Keratinocyte (primary cell): ENCODE data around the gene STK24.

Experiments used
- EZH2 ChIP-seq: IDR thresholded peaks from one replicate; pipeline ENCODE4 v1.6.1; 2012; ENCODE audit warnings: inconsistent platforms, mild to moderate bottlenecking, low read length, moderate library complexity
- TF ChIP-seq, protein P1 (sequence below), 3 experiments: IDR thresholded peaks in 1 of 3; conservative IDR thresholded peaks in 1 of 3; optimal IDR thresholded peaks in 1 of 3; 2 replicates in 2 of 3; 3 replicates in 1 of 3; pipeline versions ENCODE3 to v1.5.1; 2011; ENCODE audit warnings: low read length in 3 of 3, mild to moderate bottlenecking in 3 of 3, moderate library complexity in 2 of 3, control low read depth in 1 of 3, inconsistent platforms in 1 of 3; ENCODE audit not compliant: insufficient read depth in 2 of 3; ENCODE audit errors: extremely low read depth in 1 of 3

GRCh38 chr13:98520674-98521449 lies 56.0 kb downstream of the STK24 start:
- no peak for TF ChIP-seq EZH2
- TF ChIP-seq, protein P1, sequence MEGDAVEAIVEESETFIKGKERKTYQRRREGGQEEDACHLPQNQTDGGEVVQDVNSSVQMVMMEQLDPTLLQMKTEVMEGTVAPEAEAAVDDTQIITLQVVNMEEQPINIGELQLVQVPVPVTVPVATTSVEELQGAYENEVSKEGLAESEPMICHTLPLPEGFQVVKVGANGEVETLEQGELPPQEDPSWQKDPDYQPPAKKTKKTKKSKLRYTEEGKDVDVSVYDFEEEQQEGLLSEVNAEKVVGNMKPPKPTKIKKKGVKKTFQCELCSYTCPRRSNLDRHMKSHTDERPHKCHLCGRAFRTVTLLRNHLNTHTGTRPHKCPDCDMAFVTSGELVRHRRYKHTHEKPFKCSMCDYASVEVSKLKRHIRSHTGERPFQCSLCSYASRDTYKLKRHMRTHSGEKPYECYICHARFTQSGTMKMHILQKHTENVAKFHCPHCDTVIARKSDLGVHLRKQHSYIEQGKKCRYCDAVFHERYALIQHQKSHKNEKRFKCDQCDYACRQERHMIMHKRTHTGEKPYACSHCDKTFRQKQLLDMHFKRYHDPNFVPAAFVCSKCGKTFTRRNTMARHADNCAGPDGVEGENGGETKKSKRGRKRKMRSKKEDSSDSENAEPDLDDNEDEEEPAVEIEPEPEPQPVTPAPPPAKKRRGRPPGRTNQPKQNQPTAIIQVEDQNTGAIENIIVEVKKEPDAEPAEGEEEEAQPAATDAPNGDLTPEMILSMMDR (optimal IDR thresholded peaks at IDR 0.05 in 1 of 3, IDR thresholded peaks at IDR 0.05 in 1 of 3, conservative IDR thresholded peaks at IDR 0.05 in 1 of 3; ENCODE audit: extremely low read depth in 1 of 3, insufficient read depth in 2 of 3, low read length in 3 of 3) = no peak
